Smooth muscle cell (in vitro differentiated cells): ENCODE measurements around the gene PICALM. TPM values are rescaled to one million over a fixed set of nuclear protein-coding genes. Genes with fewer than 3 reads are reported as not detected.

Experiments
- DNase-seq: peaks from one replicate; lab custom pipeline; 2025; ENCODE audit not compliant: unreplicated experiment; lab: John Stamatoyannopoulos, UW
- H2AFZ ChIP-seq: fragments of 200-600 bp; sonication (generic); 2 replicates; pipeline ENCODE4 v1.6.0; 2016; ENCODE audit warnings: antibody characterized with exemption, low read depth, mild to moderate bottlenecking
- H3F3A ChIP-seq: fragments of 200-600 bp; sonication (generic); 2 replicates; pipeline ENCODE4 v1.6.0; 2017; ENCODE audit warnings: antibody characterized with exemption, low read depth
- H3K27ac ChIP-seq: fragments of 200-600 bp; sonication (generic); 2 replicates; pipeline ENCODE4 v1.5.1; 2016; ENCODE audit warnings: low read depth, mild to moderate bottlenecking
- H3K27me3 ChIP-seq: fragments of 200-600 bp; sonication (generic); 2 replicates; pipeline ENCODE4 v1.6.1; 2016; ENCODE audit warnings: low read depth, mild to moderate bottlenecking
- H3K36me3 ChIP-seq: fragments of 200-600 bp; sonication (generic); 2 replicates; pipeline ENCODE4 v1.5.1; 2016; ENCODE audit warnings: low read depth
- H3K4me1 ChIP-seq: fragments of 200-600 bp; sonication (generic); 2 replicates; pipeline ENCODE4 v1.5.1; 2016; ENCODE audit warnings: low read depth
- H3K4me2 ChIP-seq: fragments of 200-600 bp; sonication (generic); 2 replicates; pipeline ENCODE4 v1.6.0; 2016; ENCODE audit warnings: mild to moderate bottlenecking
- H3K4me3 ChIP-seq: fragments of 200-600 bp; sonication (generic); 2 replicates; pipeline ENCODE4 v1.5.1; 2016; ENCODE audit warnings: mild to moderate bottlenecking
- H3K79me2 ChIP-seq: fragments of 200-600 bp; sonication (generic); 2 replicates; pipeline ENCODE4 v1.6.0; 2016; ENCODE audit warnings: low read depth, mild to moderate bottlenecking
- H3K9ac ChIP-seq: fragments of 200-600 bp; sonication (generic); 2 replicates; pipeline ENCODE4 v1.6.0; 2016; ENCODE audit warnings: low read depth
- H3K9me3 ChIP-seq: fragments of 200-600 bp; sonication (generic); replicated peaks from 2 replicates; pipeline ENCODE4 v1.5.1; 2016; ENCODE audit warnings: low read depth
- H4K20me1 ChIP-seq: fragments of 200-600 bp; sonication (generic); 2 replicates; pipeline ENCODE4 v1.6.0; 2016; ENCODE audit warnings: low read depth
- WGBS: methylation state at CpG from one replicate; pipeline ENCODE4 v1.1.7; 2016; ENCODE audit warnings: low lambda C conversion rate; 5-methylcytosine and 5-hydroxymethylcytosine counted together
- polyA plus RNA-seq: library from polyadenylated mRNA; unstranded; fragments of >200 nt; fragmentation: Nextera tagmentation; extraction: Ambion mirVana; gene quantifications from 2 replicates; pipeline ENCODE4 v1.2.1, GENCODE V29; 2016
- total RNA-seq: library from RNA; depleted of rRNA; stranded (reverse); fragments of >200 nt; gene quantifications from 2 replicates; pipeline ENCODE4 v1.2.3, GENCODE V29; 2014
- TF ChIP-seq, protein P1 (sequence below): fragments of 200-600 bp; sonication (generic); IDR thresholded peaks from 2 replicates; pipeline ENCODE4 v1.5.1; 2017; ENCODE audit warnings: borderline replicate concordance, mild to moderate bottlenecking, antibody characterized with exemption; ENCODE audit not compliant: insufficient read depth, poor library complexity, severe bottlenecking

The PICALM gene
- total and polyA plus RNA-seq, 2 experiments from 2014 or later = 72.9 to 420 TPM

DNA sequence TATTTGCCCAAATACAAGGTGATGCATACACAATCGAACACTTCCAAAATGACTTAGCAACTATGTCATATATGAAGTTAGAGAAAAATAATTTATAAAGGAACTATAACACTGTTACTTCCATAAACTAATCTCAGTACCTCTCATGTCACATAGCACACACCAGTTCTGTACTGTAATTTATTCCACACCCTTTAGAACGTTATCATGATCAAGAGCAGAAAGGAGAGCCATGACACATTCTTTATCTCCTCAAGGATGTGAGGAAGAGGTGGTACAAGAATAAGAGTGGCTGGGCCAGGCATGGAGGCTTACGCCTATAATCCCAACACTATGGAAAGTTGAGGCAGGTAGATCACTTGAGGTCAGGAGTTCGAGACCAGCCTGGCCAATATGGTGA lies 31.1 kb downstream of the PICALM start:
- no peaks in the 10 kb centered on the region for H3K36me3 ChIP-seq
- H3K79me2 ChIP-seq = peaks cover 98% of the 10 kb centered on the region
- no peak for DNase-seq
- H3K27me3 ChIP-seq = no peaks in the 10 kb centered on the region
- 97% methylated on average over 4 of the region's 4 CpGs for WGBS
- H3K4me1 ChIP-seq = peaks cover 15% of the 10 kb centered on the region
- no peak overlapping the region for H2AFZ ChIP-seq
- H3K4me2 ChIP-seq = no peak overlapping the region
- peaks cover 9% of the 10 kb centered on the region for H3F3A ChIP-seq
- TF ChIP-seq, protein P1, sequence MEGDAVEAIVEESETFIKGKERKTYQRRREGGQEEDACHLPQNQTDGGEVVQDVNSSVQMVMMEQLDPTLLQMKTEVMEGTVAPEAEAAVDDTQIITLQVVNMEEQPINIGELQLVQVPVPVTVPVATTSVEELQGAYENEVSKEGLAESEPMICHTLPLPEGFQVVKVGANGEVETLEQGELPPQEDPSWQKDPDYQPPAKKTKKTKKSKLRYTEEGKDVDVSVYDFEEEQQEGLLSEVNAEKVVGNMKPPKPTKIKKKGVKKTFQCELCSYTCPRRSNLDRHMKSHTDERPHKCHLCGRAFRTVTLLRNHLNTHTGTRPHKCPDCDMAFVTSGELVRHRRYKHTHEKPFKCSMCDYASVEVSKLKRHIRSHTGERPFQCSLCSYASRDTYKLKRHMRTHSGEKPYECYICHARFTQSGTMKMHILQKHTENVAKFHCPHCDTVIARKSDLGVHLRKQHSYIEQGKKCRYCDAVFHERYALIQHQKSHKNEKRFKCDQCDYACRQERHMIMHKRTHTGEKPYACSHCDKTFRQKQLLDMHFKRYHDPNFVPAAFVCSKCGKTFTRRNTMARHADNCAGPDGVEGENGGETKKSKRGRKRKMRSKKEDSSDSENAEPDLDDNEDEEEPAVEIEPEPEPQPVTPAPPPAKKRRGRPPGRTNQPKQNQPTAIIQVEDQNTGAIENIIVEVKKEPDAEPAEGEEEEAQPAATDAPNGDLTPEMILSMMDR = no peak
- no peak overlapping the region for H3K27ac ChIP-seq
- peaks cover 97% of the 10 kb centered on the region for H4K20me1 ChIP-seq
- H3K9ac ChIP-seq = no peak overlapping the region
- H3K4me3 ChIP-seq = no peak overlapping the region
- no peaks in the 10 kb centered on the region for H3K9me3 ChIP-seq

DNA sequence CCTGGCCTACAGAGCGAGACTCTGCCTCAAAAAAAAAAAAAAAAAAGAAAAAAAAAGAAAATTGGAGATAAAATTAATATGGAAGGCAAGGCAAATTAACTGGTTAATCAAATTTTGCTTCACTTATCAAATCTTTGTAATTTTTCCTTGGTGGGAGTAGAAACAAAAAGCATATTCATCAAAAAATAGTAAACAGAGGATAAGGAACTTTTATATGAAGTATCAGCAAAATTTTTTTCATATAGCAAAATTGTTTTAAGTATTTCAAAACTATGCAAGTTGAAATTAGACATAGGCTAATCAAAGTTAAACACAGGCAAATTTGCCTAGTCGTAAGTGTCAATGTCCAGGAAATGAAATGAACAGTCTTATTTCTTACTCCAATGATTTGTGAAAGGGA lies 33.0 kb downstream of the PICALM start:
- Histone ChIP-seq H3K36me3 (no peaks in the 10 kb centered on the region), H2AFZ (no peak overlapping the region), H3K79me2 (peaks cover 98% of the 10 kb centered on the region), H3K27me3 (no peaks in the 10 kb centered on the region), H3K4me3 (no peak overlapping the region), H3K4me2 (no peak overlapping the region), H3K4me1 (no peaks in the 10 kb centered on the region), H3K9me3 (no peaks in the 10 kb centered on the region), H3K9ac (no peak overlapping the region), H3K27ac (no peak overlapping the region), H3F3A (peaks cover 9% of the 10 kb centered on the region), H4K20me1 (peaks cover 97% of the 10 kb centered on the region)
- 83% methylated on average over 2 of the region's 2 CpGs for WGBS
- TF ChIP-seq, protein P1 = no peak
- DNase-seq = no peak

DNA sequence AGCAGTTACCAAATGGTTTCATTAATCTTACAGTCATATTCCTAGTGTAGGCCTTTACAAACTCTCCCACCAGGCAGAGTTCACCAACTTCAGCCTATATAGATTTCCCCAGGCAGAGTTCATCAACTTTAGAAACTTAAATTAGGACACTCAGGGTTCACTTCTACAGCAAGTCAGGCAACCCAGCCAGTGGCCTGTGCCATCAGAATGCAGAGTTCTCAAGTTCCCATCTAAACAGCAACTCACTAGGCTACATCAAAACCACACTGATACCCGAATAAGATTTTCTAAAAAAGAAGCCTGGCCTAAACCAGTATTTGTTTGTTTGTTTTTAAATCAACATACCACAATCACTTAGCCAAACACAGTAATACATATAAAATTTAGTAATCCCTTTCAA lies 33.7 kb downstream of the PICALM start:
- H2AFZ ChIP-seq = no peak overlapping the region
- H3K9ac ChIP-seq = no peak overlapping the region
- H3K27me3 ChIP-seq = no peaks in the 10 kb centered on the region
- peaks cover 4% of the 10 kb centered on the region for H3K36me3 ChIP-seq
- H3K9me3 ChIP-seq = no peaks in the 10 kb centered on the region
- peaks cover 97% of the 10 kb centered on the region for H4K20me1 ChIP-seq
- TF ChIP-seq, protein P1 = no peak
- 80% methylated on average over 1 of the region's 1 CpG for WGBS
- peaks cover 4% of the 10 kb centered on the region for H3F3A ChIP-seq
- no peaks in the 10 kb centered on the region for H3K4me1 ChIP-seq
- H3K27ac ChIP-seq = no peak overlapping the region
- peaks cover 98% of the 10 kb centered on the region for H3K79me2 ChIP-seq
- no peak overlapping the region for H3K4me3 ChIP-seq
- DNase-seq = no peak
- H3K4me2 ChIP-seq = no peak overlapping the region

DNA sequence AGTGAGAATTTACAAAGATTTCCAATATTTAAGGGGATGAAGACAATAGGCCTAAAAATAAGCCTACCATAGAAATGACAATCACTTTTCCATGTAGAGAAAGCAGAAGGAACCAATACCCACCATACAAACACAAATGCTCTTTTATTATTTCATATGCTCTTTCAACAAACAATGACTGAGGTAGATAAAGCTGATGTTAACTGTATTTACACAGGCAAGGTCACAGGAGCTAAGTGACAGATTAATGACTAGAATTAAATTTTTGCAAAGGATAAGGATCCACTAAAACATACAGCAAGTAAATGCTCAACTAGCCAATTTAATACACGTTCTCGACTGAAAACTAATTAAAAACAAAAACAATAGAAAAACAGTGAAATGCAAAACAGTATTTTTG lies 34.2 kb downstream of the PICALM start:
- Histone ChIP-seq H3K4me1 (no peaks in the 10 kb centered on the region), H3K79me2 (peaks cover 98% of the 10 kb centered on the region), H3K4me2 (no peak overlapping the region), H3K9me3 (no peaks in the 10 kb centered on the region), H3F3A (peaks cover 4% of the 10 kb centered on the region), H3K36me3 (peaks cover 6% of the 10 kb centered on the region), H3K27me3 (no peaks in the 10 kb centered on the region), H3K9ac (no peak overlapping the region), H3K4me3 (no peak overlapping the region), H4K20me1 (peaks cover 97% of the 10 kb centered on the region), H3K27ac (peak overlapping the region; percentile 18), H2AFZ (no peak overlapping the region)
- TF ChIP-seq, protein P1 = no peak
- 91% methylated on average over 2 of the region's 2 CpGs for WGBS
- DNase-seq = no peak
